AG09309 (cell line): Measurements from ENCODE around the gene PERM1.

Experiments used
- DNase-seq: peaks from one replicate; pipeline ENCODE4 v3.0.0-alpha.2; 2010; ENCODE audit warnings: low read depth
- H3K4me3 ChIP-seq: 2 replicates; pipeline ENCODE4 v1.5.1; 2011; ENCODE audit warnings: mild to moderate bottlenecking, low read depth, low read length, moderate library complexity; ENCODE audit not compliant: control insufficient read depth
- CTCF ChIP-seq: IDR thresholded peaks from 2 replicates; pipeline ENCODE4 v1.5.1; 2011; ENCODE audit warnings: mild to moderate bottlenecking, low read depth, low read length, inconsistent platforms; ENCODE audit not compliant: insufficient read depth, control insufficient read depth; ENCODE audit errors: missing control alignments

The PERM1 gene

GRCh38 chr1:999725-1000356, 17.9 kb upstream of the PERM1 start, which contains the start of gene HES4:
Gene HES4, minus strand, starts transcription at chr1:1000097. Its CDS starts 124 bp downstream, at chr1:999973.
- DNase-seq, result peak; percentile 56
- peak within 1 kb of the TSS; percentile 50 for H3K4me3 ChIP-seq
- TF ChIP-seq CTCF, result no peak

- no peak for TF ChIP-seq CTCF
- H3K4me3 ChIP-seq, result peak overlapping the region; percentile 50
- no peak for DNase-seq
Observed at GRCh38 chr1:998995-999724, 17.3 kb upstream of the PERM1 start.

GRCh38 chr1:998745-998994, 16.8 kb upstream of the PERM1 start:
- DNase-seq, result no peak
- peak overlapping the region; percentile 24 for H3K4me3 ChIP-seq
- TF ChIP-seq CTCF, result no peak

GRCh38 chr1:997993-998744, 16.3 kb upstream of the PERM1 start:
- H3K4me3 ChIP-seq, result no peak overlapping the region
- TF ChIP-seq CTCF, result no peak
- DNase-seq, result no peak

GRCh38 chr1:997713-997992, 15.8 kb upstream of the PERM1 start:
- no peak for DNase-seq
- TF ChIP-seq CTCF, result no peak
- no peak overlapping the region for H3K4me3 ChIP-seq

GRCh38 chr1:996851-997712, 15.2 kb upstream of the PERM1 start:
- no peak overlapping the region for H3K4me3 ChIP-seq
- no peak for TF ChIP-seq CTCF
- DNase-seq, result no peak
